Naive B cell (primary cell): ENCODE data around the gene RABGAP1L. TPM values are rescaled to one million over a fixed set of nuclear protein-coding genes. Genes with fewer than 3 reads are reported as not detected.
"Not testable (repeated sequence)": the region's sequence is repeated elsewhere in the genome, so short reads cannot be mapped to it uniquely, and the experiment has no call there.

Experiments
- ATAC-seq, 2 donors: fragments of 150-1000 bp; cut with Tn5 transposase; 2 replicates each; pipeline ENCODE4 v1.10.0; 2021; ENCODE audit warnings: low read depth in 2 of 2, mild to moderate bottlenecking in 2 of 2, moderate library complexity in 2 of 2
- DNase-seq: peaks from one replicate; pipeline ENCODE4 v3.0.0; 2022
- H3K27ac Mint-ChIP-seq, 6 donors: one replicate each; pipeline ENCODE4 v1.8.0; 2020 to 2022; ENCODE audit warnings: mild to moderate bottlenecking in 6 of 6, mixed read lengths in 6 of 6, moderate library complexity in 5 of 6, inconsistent platforms in 2 of 6
- H3K27me3 Mint-ChIP-seq, 3 donors: one replicate each; pipeline ENCODE4 v1.8.0; 2021 to 2022; ENCODE audit warnings: mixed read lengths in 3 of 3, mild to moderate bottlenecking in 1 of 3
- H3K36me3 Mint-ChIP-seq, 2 donors: one replicate each; pipeline ENCODE4 v1.8.0; 2020 to 2022; ENCODE audit warnings: mixed read lengths in 2 of 2, inconsistent platforms in 1 of 2, mild to moderate bottlenecking in 1 of 2
- H3K4me1 Mint-ChIP-seq, 3 donors: one replicate each; pipeline ENCODE4 v1.8.0; 2020 to 2022; ENCODE audit warnings: mixed read lengths in 3 of 3, inconsistent platforms in 1 of 3, mild to moderate bottlenecking in 1 of 3, moderate library complexity in 1 of 3
- H3K4me3 Mint-ChIP-seq, 8 donors: one replicate each; pipeline ENCODE4 v1.8.0; 2020 to 2022; ENCODE audit warnings: mild to moderate bottlenecking in 8 of 8, mixed read lengths in 8 of 8, moderate library complexity in 8 of 8, inconsistent platforms in 2 of 8
- H3K9me3 Mint-ChIP-seq, 7 donors: one replicate each; pipeline ENCODE4 v1.8.0; 2020 to 2022; ENCODE audit warnings: mixed read lengths in 7 of 7, mild to moderate bottlenecking in 5 of 7, inconsistent platforms in 2 of 7, moderate library complexity in 1 of 7
- polyA plus RNA-seq, 6 donors: library from polyadenylated mRNA; unstranded; fragments of 300-500 nt; fragmentation: Illumina TruSeq; gene quantifications; one replicate each; pipeline ENCODE4 v1.2.3, GENCODE V29; 2021; ENCODE audit warnings: low read depth in 6 of 6

Gene RABGAP1L
- polyA plus RNA-seq, 6 donors from 2014 or later: 24.0 to 90.2 (median 79.0) TPM

DNA sequence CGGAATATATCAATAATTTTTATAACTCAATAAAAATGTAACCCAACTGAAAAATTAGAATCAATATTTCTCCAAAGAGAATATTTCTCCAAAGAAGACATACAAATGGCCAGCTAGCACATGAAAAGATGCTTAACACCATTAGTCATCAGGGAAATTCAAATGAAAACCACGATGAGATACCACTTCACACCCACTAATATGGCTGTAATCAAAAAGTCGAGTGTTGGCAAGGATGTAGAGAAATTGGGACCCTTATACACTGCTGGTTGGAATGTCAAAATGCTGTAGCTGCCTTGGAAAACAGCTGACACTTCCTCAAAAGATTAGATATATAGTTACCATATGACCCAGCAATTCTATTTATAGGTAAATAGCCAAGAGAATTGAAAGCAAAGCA, 421.5 kb downstream of the RABGAP1L start:
- peak overlapping the region in 1 of 6 donors; percentile 54 for H3K27ac Mint-ChIP-seq
- H3K27me3 Mint-ChIP-seq: no peaks in the 10 kb centered on the region
- H3K36me3 Mint-ChIP-seq: peaks cover 12 to 24% of the 10 kb centered on the region in 2 donors
- peaks cover 0 to 26% (median 17%) of the 10 kb centered on the region in 7 donors for H3K9me3 Mint-ChIP-seq
- DNase-seq: no peak
- no peak for ATAC-seq
- H3K4me1 Mint-ChIP-seq: no peaks in the 10 kb centered on the region
- no peak overlapping the region for H3K4me3 Mint-ChIP-seq

DNA sequence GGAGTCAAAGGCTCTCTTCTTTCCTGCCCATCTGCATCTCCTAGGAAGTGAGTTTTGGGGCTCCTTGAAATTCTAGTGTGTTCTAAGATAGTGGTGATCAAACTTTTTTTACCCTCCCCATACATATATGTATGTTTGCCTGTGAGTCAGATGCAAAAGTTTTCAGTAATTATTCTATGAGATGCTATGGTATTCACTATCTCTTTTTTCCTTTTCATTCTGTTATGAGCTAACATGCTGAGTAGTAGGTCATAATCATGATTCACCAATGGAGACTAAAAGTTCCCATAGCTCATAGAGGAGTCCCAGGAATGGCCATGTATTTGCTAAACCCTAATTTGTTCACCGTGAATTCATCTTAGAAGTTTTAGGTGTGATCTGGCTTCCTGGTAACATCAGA, 424.0 kb downstream of the RABGAP1L start:
- Mint-ChIP-seq H3K9me3 (peaks cover under 1 to 24% (median 15%) of the 10 kb centered on the region in 7 donors), H3K27ac (peak overlapping the region in 1 of 6 donors; percentile 61), H3K27me3 (no peaks in the 10 kb centered on the region), H3K4me3 (no peak overlapping the region), H3K36me3 (peaks cover 9 to 31% of the 10 kb centered on the region in 2 donors), H3K4me1 (no peaks in the 10 kb centered on the region)
- DNase-seq (no peak), ATAC-seq (no peak)

DNA sequence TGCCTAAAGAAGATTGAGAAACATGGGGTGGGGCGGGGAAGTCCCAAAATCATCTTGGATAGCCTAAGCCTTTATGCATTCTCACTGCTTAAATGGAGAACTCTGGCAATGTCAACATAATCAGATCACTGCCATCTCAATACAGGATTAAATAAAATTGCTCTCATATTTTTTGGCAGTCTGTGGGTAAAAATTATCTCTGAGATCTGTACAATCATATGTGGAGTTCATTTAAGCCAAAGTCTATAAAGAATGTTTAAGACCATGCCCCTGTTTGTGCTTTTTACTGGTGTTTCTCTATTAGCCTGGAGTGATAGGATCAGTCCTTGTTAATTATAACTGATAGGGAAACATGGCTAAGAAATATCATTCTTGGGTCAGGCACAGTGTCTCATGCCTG, 424.8 kb downstream of the RABGAP1L start:
- Mint-ChIP-seq H3K4me3 (no peak overlapping the region), H3K9me3 (peaks cover 5 to 30% (median 23%) of the 10 kb centered on the region in 7 donors), H3K27ac (peak overlapping the region in 2 of 6 donors; percentile 39 to 59), H3K36me3 (peaks cover 17 to 33% of the 10 kb centered on the region in 2 donors), H3K4me1 (no peaks in the 10 kb centered on the region), H3K27me3 (no peaks in the 10 kb centered on the region)
- ATAC-seq (no peak), DNase-seq (no peak)

DNA sequence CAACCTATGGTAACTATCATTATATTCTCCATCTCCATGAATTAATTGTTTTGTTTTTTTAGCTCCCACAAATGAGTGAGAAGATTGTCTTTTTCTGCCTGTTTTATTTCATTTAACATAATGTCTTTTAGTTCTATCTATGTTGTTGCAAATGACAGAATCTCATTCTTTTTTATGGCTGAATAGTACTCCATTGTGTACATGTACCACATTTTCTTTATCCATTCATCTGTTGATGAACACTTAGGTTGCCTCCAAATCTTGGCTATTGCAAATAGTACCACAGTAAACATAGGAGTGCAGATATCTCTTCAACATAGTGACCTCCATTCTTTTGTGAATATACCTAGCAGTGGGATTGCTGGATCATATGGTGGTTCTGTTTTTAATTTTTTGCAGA, 429.3 kb downstream of the RABGAP1L start:
- H3K27me3 Mint-ChIP-seq, H3K4me1 Mint-ChIP-seq, DNase-seq, H3K27ac Mint-ChIP-seq, H3K4me3 Mint-ChIP-seq, ATAC-seq: not testable (repeated sequence)
- H3K36me3 Mint-ChIP-seq: peaks cover 18 to 36% of the 10 kb centered on the region in 2 donors
- peaks cover 5 to 27% (median 24%) of the 10 kb centered on the region in 7 donors for H3K9me3 Mint-ChIP-seq

DNA sequence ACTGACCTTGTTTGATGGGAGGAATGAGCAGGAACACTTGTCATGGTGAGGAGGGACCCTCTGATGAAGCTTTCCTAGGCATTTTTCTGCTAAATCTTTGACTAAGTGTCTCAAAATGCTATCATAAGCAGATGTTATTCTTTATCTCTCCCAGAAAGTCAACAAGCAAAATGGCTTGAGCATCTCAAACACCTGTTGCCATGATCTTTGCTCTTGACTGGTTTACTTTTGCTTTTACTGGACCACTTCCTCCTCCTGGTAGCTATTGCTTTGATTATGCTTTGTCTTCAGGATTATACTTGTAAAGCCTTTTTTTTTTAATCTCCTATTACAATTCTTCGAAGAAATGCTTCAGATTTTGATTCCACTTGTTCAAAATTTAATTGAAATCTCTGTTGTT, 445.9 kb downstream of the RABGAP1L start:
- no peak for ATAC-seq
- Mint-ChIP-seq H3K9me3 (peaks cover 0 to 17% (median 0%) of the 10 kb centered on the region in 7 donors), H3K27ac (no peak overlapping the region), H3K4me1 (peaks cover 11 to 20% (median 16%) of the 10 kb centered on the region in 3 donors), H3K36me3 (peaks cover 25 to 28% of the 10 kb centered on the region in 2 donors), H3K27me3 (no peaks in the 10 kb centered on the region), H3K4me3 (no peak overlapping the region)
- DNase-seq: no peak

DNA sequence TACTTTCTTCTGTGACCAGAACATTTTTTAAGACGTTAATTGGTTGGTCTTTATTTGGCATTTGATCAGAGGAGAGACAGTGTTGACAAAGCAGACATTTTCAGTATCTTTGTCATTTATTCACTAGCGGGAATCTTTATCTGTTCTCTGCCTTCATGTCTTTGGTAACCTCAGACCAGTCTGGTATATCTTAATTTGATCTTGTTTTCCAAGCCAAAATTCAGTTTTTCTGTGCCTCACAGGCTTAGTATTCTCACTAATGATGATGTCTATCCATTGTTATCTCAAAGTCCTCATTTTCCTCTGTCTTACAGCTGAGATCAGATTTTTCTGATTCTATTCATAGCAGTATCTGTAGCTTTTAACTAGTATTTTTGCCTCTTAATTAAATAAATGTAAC, 447.2 kb downstream of the RABGAP1L start:
- ATAC-seq (no peak), DNase-seq (no peak)
- Mint-ChIP-seq H3K4me3 (no peak overlapping the region), H3K27me3 (no peaks in the 10 kb centered on the region), H3K36me3 (peaks cover 17 to 19% of the 10 kb centered on the region in 2 donors), H3K27ac (no peak overlapping the region), H3K9me3 (peaks cover 0 to 14% (median 0%) of the 10 kb centered on the region in 7 donors), H3K4me1 (peaks cover 11 to 20% (median 16%) of the 10 kb centered on the region in 3 donors)

DNA sequence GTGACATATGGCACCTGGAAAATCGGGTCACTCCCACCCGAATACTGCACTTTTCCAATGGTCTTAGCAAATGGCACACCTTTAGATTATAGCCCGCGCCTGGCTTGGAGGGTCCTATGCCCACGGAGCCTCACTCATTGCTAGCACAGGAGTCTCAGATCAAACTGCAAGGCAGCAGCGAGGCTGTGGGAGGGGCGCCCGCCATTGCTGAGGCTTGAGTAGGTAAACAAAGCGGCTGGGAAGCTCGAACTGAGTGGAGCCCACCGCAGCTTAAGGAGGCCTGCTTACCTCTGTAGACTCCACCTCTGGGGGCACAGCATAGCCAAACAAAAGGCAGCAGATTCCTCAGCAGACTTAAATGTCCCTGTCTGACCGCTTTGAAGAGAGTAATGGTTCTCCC, 458.6 kb downstream of the RABGAP1L start:
- DNase-seq, H3K27me3 Mint-ChIP-seq, ATAC-seq, H3K4me1 Mint-ChIP-seq: not testable (repeated sequence)
- Mint-ChIP-seq H3K4me3 (peak overlapping the region in 1 of 8 donors; percentile 48), H3K9me3 (peaks cover 4 to 11% (median 9%) of the 10 kb centered on the region in 7 donors), H3K27ac (peak overlapping the region in 1 of 6 donors; percentile 69), H3K36me3 (peaks cover 20 to 23% of the 10 kb centered on the region in 2 donors)

DNA sequence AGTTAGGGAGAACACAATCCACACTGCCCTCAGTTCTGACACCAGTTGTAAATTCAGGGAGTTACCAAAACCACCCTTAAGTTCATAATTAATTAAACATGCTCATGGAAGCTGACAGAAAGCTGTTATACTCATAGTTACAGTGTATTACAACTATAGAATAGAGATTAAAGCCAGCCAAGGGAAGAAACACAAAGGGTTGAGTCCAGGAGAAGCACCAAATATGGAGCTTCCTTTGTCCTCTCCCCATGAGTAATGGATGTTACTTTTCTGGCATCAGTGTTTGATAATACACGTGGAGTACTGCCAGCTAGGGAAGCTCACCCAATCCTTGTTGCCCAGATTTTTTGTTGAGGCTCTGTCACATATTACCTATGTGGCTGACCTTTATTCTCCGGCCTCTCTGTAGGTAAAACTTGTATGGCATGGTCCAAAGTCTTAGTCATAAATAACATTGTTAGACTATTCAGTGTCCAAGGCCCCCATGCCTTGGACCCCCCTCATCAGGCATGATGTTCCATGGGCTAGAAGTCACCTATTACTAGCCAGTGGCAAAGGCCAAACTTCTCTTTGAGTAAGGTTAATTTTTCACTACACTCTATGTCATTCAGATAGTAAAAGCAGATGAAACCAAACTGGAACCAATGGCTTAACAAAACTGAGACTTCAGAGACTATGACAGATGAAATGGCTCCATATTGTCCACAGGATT, 464.2 kb downstream of the RABGAP1L start:
- peaks cover 3 to 11% (median 6%) of the 10 kb centered on the region in 7 donors for H3K9me3 Mint-ChIP-seq
- H3K36me3 Mint-ChIP-seq: peaks cover 7 to 22% of the 10 kb centered on the region in 2 donors
- peak overlapping the region in 1 of 6 donors; percentile 47 for H3K27ac Mint-ChIP-seq
- no peaks in the 10 kb centered on the region for H3K27me3 Mint-ChIP-seq
- H3K4me3 Mint-ChIP-seq: no peak overlapping the region
- DNase-seq (no peak), ATAC-seq (no peak)
- H3K4me1 Mint-ChIP-seq: peaks cover 0 to 6% (median 0%) of the 10 kb centered on the region in 3 donors

DNA sequence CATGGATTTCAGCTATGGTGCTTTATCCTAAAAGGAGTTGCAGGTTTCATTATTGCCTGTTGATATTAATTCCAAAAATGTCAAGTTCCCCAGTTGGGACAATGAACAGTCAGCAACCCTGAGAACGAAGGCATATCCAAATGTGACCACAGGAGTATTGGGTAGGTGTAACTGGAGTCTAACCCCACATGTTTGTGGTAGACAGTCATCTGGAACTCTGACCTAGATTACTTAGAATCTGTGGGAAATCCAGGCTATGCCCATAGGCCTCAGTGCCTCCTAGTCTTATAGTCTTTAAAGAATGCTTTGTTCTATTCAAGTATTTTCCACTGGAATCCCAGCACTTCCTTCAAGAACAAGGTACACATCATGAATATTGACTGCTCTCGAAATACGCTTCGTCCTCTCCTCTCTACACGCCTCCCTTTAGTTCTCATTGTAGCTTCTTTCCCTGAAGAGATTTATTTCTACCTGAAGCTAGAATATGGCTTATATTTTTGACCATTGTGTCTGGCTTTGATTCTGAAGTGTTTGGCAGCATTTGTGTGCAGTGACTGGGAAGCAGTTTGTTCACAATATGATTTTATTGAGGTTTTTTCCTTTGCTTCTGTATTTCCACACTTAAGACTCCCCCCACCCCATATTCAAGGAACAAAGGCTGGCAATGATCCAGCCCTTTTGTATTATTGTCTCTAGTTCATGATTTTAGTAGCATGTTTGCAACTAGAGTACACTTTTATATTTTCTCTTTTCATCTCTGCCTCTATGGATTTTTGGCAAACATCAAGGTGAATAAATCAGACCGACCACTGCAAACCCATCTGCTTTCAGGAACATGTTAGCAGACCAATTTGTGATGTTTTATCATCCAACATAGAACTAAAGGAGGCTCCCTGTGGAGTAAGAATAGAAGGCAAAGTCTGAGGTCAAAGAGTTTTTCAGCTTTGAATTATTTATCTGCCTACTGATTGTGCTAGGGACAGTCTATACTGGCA, 467.0 kb downstream of the RABGAP1L start:
- H3K27ac Mint-ChIP-seq: peak overlapping the region in 1 of 6 donors; percentile 1
- H3K36me3 Mint-ChIP-seq: peaks cover 0 to 11% of the 10 kb centered on the region in 2 donors
- ATAC-seq (no peak), DNase-seq (no peak)
- no peak overlapping the region for H3K4me3 Mint-ChIP-seq
- H3K9me3 Mint-ChIP-seq: peaks cover 0 to 6% (median 2%) of the 10 kb centered on the region in 7 donors
- peaks cover 0 to 6% (median 0%) of the 10 kb centered on the region in 3 donors for H3K4me1 Mint-ChIP-seq
- no peaks in the 10 kb centered on the region for H3K27me3 Mint-ChIP-seq

DNA sequence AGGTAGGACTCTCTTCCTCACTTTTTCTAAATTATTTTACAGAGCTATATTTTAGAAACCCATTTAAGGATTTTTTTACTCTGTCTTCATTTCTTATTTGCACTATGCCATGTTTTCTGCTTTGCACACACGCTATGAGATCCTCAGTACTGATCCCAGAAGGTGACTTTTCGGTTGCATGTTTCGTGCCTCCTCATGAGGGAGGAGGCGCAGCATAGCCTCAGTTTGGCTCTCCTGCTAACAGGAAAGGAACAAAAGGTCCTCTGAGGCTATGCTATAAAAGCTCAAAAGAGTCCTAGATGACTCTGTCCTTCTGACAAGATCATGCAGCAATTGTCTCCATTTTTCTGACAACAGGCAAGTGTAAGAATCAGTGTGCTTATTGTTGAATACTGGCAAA, 478.2 kb downstream of the RABGAP1L start:
- Mint-ChIP-seq H3K4me1 (peaks cover 0 to 7% (median under 1%) of the 10 kb centered on the region in 3 donors), H3K36me3 (peaks cover 12 to 13% of the 10 kb centered on the region in 2 donors), H3K9me3 (peaks cover 0 to 12% (median 4%) of the 10 kb centered on the region in 7 donors), H3K27me3 (no peaks in the 10 kb centered on the region), H3K27ac (peak overlapping the region in 2 of 6 donors; percentile 4 to 31), H3K4me3 (peak overlapping the region in 1 of 8 donors; percentile 7)
- no peak for ATAC-seq
- DNase-seq: no peak

DNA sequence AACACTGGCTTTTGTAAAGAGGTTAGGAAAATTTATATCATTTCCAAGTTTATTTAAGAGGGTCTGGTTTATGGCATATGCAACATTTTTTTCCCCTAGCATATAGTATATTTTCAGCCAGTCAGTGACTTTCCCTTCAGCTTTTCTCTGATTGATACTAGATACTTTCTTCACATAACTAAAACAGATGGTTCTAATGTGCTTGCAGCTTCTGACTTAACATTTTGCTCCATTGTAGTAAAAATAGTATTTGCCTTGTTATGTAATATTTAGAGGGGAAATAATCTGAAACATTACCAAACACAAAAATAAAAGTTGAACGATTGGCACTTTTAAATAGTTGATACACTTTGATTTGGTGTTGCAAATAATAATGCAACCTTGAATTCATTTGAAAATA, 480.1 kb downstream of the RABGAP1L start:
- H3K27me3 Mint-ChIP-seq: no peaks in the 10 kb centered on the region
- no peak overlapping the region for H3K4me3 Mint-ChIP-seq
- H3K27ac Mint-ChIP-seq: peak overlapping the region in 1 of 6 donors; percentile 33
- peaks cover 12 to 13% of the 10 kb centered on the region in 2 donors for H3K36me3 Mint-ChIP-seq
- H3K4me1 Mint-ChIP-seq: peaks cover 0 to 7% (median 3%) of the 10 kb centered on the region in 3 donors
- DNase-seq (no peak), ATAC-seq (no peak)
- H3K9me3 Mint-ChIP-seq: peaks cover 0 to 12% (median 2%) of the 10 kb centered on the region in 7 donors

DNA sequence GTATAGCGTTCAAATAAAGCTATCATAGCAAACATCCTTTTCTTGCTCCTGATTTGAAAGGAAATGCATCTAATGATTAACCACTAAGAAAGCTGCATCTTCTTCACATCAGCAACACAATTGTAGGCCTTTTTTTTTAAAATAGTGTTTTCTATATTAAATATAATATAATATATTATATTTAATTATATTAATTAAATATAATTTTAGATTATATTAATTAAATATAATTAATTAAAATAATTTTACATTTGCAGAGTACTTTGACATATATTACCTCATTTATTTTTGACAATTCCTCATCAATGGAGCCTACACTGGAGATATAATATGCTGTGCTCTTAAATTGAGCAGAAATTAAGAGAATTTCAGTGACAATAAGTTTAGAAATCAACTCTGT, 481.5 kb downstream of the RABGAP1L start:
- no peaks in the 10 kb centered on the region for H3K27me3 Mint-ChIP-seq

DNA sequence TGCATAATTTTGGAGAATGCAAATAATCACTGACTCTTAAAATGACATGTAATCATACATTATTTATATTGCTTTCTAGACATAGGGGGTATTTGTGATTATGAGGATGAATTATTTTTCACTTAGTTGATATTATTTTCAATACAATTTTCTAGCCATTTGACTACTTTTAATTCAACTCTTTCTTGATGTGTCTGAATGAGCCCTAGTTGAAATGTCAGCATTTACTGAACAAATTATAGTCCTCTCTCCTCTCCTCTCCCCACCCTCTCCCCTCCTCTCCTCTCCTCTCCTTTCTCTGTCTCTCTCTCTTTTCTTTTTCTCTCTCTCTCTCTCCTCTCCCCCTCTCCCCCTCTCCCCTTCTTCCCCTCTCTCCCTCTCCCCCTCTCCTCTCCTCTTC, 483.1 kb downstream of the RABGAP1L start:
- no peak overlapping the region for H3K4me3 Mint-ChIP-seq
- H3K4me1 Mint-ChIP-seq: peaks cover 12 to 23% (median 20%) of the 10 kb centered on the region in 3 donors
- H3K27me3 Mint-ChIP-seq: no peaks in the 10 kb centered on the region
- H3K27ac Mint-ChIP-seq: peak overlapping the region in 2 of 6 donors; percentile 51 to 92
- H3K36me3 Mint-ChIP-seq: peaks cover 9 to 12% of the 10 kb centered on the region in 2 donors
- peaks cover 0 to 18% (median 11%) of the 10 kb centered on the region in 7 donors for H3K9me3 Mint-ChIP-seq
- ATAC-seq: no peak
- DNase-seq: no peak

More for the DNA sequence above, 481.5 kb downstream of the RABGAP1L start:
- ATAC-seq (no peak), DNase-seq (no peak)
- Mint-ChIP-seq H3K4me1 (peaks cover 0 to 7% (median 4%) of the 10 kb centered on the region in 3 donors), H3K27ac (peak overlapping the region in 1 of 6 donors; percentile 10), H3K9me3 (peaks cover 0 to 15% (median 9%) of the 10 kb centered on the region in 7 donors), H3K4me3 (no peak overlapping the region), H3K36me3 (peaks cover 12 to 17% of the 10 kb centered on the region in 2 donors)
